GM18868 (cell line): Measurements from ENCODE around the gene LCLAT1.
"Not testable (repeated sequence)": the region's sequence is repeated elsewhere in the genome, so short reads cannot be mapped to it uniquely, and the experiment has no call there.

Source experiments
- ATAC-seq: cut with Tn5 transposase; IDR thresholded peaks from one replicate; pipeline ENCODE4 v1.9.1; 2021; ENCODE audit warnings: mild to moderate bottlenecking, moderate library complexity; ENCODE audit not compliant: unreplicated experiment

The LCLAT1 gene

DNA sequence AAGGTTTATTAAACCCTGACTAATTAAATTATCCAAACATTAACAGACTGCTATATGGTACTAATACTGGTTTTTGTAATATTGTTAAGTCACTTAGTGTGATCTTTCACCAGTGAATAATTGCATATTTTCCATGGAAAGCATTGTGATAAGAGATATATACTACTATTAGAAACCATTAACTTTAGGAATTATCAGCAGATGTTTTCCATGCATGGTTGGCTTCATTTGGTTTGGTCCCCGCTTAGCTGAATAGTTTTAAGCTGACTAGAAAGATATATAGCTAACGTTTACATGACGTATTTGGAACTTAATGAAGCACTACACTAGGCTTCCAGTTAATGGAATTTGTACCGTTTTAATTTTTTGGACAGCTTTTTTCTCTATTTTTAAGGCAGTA is 37.9 kb downstream of the LCLAT1 start:
- ATAC-seq = no peak

DNA sequence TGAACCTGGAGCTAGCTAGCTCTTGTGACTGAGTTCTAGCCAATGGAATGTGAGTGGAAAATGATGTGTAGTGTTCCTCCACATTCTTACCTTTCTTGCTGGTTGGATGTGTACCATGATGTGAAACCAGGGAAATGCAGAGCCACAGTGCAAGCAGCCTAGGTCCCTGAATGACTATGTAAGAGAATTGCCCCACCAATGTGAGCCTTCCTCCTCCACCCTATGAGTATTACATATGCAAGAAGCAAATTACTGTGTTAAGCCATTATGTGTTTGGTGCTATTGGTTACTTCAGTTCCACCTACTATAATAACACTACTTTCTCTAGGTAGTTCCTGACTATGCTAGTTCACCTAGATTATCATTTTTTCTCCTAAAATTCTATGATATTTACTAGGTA is 39.6 kb downstream of the LCLAT1 start:
- ATAC-seq = no peak

DNA sequence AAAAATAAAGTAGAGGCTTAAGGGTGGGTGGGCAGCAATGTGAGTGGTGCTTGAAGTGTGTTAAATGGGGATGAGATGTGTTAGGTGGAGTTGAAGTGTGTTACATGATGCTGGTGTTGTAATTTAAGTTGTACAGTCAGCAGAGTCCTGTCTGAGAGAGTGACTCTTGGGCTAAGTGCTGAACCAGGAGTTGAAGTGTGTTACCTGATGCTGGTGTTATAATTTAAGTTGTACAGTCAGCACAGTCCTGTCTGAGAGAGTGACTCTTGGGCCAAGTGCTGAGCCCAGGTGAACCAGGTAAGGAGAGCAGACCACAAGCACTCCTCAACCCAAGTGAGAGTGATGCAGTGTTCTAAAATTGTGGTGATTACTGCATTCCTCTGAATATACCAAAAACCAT is 40.6 kb downstream of the LCLAT1 start:
- no peak for ATAC-seq

GRCh38 chr2:30488012-30488659 is 41.1 kb downstream of the LCLAT1 start:
- ATAC-seq = no peak

DNA sequence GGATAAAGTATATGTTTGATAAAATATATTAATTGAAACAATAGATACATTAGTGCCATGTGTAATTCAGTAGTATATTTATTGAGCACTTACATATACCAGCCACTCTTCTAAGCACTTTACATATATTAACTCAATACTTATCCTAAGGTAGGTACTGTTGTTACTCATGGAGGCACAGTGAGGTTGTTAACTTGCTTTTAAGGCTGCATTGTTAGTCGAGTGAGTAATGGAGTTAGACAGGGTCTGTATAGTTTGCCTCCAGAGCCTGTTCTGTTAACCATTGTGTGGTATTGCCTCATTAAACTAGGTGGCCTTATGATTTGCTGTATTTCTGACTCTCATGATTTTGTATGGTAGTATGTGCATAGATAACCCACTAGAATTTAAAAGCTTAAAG is 44.2 kb downstream of the LCLAT1 start:
- no peak for ATAC-seq

GRCh38 chr2:30492185-30492584 is 45.1 kb downstream of the LCLAT1 start:
- ATAC-seq = no peak

DNA sequence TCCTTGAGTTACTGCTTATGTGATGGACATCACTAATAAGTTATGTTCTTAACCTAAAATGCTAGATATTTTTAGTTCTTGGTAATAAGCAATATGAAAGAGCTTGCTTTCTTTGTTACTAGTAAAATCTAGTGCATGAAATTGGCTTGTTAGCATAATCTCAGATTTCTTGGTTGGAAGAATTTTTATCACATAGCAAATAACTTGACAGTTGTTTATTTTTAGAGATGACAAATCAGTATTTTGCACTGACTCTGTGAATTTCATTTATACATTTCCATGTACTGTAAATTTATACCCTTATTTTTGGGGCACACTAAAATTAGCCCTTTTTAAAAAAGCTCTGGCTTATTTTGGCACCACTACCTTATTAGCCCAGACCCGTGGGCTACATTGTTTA is 45.6 kb downstream of the LCLAT1 start:
- no peak for ATAC-seq

DNA sequence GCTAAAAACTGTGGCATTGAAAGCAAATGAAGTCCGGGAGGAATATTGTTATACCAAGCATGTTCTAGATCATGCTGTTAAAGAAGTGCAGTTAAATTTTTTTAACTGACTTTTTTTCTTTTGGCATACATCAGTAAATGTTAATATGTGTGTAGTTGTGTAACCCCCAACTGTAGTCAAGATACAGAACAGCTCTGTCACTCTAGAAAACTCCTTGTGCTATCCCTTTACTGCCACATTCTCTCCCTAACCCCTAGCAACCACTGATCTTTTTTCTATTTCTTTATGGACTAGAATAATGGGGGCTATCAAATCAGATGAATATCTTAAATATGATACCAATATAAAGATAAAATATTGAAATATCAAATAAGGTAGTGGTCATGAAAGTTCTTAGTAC is 46.4 kb downstream of the LCLAT1 start:
- no peak for ATAC-seq

DNA sequence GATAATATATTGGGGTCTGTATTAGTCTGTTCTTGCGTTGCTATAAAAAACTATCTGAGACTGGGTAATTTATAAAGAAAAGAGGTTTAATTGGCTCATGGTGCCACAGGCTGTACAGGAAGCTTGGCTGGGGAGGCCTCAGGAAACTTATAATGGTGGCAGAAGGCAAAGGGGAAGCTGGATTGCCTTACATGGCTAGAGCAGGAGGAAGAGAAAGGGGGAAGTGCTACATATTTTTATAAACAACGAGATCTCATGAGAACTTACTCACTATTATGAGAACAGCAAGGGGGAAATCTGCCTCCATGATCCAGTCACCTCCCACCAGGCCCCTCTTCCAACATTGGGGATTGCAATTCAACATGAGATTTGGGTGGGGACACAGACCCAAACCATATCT is 48.9 kb downstream of the LCLAT1 start:
- not testable (repeated sequence) for ATAC-seq

- ATAC-seq = no peak
Measured at GRCh38 chr2:30499681-30500080, 52.6 kb downstream of the LCLAT1 start.

DNA sequence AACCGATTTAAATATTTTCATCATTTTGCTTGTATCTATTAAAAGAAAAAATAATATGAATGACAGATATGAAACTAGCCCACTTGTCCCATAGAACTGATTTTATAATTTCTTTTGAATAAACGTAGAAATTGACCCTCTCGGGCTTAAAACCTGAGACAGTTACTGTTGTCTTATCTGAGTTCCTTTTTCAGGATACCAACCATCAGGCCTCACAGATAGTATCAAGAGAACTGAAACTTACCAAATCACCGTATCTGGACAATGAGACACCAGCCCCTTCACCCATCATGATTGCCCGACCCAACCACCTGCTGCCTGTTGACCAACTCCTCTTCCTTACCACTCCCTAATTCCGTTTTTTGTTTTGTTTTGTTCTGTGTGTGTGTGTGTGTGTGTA is 53.7 kb downstream of the LCLAT1 start:
- no peak for ATAC-seq

GRCh38 chr2:30502310-30502709 is 55.3 kb downstream of the LCLAT1 start:
- no peak for ATAC-seq

DNA sequence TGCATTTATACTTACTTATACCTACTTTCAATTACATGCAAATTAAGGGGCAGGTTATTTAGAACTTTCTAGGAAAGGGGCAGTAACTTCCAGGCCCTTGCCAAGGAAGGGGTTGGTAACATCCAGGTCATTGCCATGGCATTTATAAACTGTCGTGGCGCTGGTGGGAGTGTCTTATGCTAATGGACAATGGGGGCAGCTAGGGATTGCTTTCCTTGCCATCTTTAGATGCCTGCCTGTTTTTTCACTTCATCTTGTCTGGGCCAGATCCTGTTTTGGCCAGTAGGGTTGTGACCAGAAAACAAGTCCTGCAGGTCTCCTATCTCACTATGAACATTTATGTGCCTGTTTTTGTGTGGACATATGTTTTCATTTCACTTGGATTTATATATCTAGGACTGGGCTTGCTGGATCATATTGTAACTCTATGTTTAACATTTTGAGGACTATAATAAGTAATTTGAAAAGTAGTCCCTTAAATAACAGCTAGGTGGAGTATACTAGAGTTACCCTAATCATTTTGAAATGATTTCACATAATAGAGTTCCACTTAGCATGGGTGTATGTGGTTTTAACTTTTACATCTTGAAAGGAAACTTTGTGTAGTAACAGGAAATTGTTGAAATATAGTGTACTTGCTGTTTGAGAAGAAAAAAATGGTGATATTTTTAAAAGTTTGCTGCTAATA is 56.1 kb downstream of the LCLAT1 start:
- ATAC-seq = no peak

- ATAC-seq = no peak
Measured at GRCh38 chr2:30503695-30504052, 56.6 kb downstream of the LCLAT1 start.

DNA sequence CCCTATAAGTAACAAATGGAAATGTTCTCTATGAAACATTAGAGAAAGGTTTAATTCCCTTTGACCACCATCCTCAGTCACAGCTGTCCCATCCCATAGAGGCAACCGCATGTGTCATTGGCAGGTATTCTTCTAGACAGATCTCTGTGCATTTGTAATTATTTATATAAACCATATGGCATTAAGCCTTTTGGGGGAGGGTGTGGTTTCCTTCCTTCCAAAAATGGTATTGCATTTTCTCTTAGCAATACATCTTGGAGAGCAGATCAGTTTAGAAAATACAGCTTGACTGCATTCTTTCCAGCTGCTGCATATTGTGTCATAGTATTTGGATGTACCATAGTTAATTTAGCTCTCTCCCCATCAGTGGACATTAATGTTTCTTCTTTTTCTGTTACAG is 57.7 kb downstream of the LCLAT1 start:
- ATAC-seq = no peak

- no peak for ATAC-seq
Measured at GRCh38 chr2:30505500-30506180, 58.6 kb downstream of the LCLAT1 start.

DNA sequence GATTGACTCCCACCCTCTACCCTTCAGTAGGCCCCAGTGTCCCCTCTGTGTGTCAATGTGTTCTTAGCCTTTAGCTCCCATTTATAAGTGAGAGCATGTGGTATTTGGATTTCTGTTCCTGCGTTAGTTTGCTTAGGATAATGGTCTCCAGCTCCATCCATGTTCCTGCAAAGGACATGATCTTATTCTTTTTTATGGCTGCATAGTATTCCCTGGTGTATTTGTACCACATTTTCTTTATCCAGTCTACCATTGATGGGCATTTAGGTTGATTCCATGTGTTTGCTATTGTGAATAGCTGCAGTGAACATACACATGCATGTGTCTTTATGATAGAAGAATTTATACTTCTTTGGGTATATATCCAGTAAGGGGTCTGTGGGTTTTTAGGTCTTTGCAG is 60.4 kb downstream of the LCLAT1 start:
- ATAC-seq = not testable (repeated sequence)

- ATAC-seq = no peak
Measured at GRCh38 chr2:30509716-30510115, 62.7 kb downstream of the LCLAT1 start.

- no peak for ATAC-seq
Measured at GRCh38 chr2:30510409-30510808, 63.4 kb downstream of the LCLAT1 start.

DNA sequence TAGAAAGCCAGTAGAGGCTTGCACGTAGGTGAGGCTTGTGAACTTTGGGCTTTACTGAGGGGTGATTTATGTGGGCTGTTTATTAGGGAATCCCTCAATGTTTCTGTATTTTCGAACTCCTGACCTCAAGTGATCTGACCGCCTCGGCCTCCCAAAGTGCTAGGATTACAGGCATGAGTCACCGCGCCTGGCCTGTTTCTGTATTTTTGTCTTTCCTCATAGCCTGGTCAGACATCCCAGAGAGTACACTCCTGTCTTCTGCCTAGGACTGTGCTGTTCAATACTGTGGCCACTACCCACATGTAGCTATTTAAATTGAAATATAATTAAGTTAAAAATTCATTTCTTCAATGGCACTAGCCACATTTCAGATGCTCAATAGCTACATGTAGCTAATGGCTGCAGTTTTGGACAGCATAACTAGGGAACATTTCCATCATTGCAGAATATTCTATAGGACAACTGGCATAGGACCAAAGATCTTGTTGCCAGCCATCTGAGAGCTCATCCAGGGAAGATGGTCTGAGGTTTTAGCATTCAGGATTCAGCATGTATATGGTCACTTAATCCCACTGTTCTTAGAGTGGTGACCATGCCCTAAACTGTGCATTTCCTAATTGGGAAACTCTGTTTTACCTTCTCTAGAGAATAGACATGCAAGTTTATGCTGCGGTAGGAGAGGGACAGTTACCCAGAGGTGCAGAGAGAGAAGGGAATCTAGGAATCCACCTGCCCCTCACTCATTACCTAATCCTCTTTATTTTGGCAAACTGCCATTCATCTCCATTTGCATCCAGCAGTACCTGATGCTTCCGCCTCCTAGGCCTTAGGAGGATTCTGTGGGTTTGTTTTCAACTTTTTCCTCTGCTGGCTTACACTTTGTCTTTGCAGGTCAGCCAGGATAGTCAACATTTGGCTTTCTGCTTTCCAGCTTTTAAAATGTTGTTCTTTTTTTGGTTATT is 64.4 kb downstream of the LCLAT1 start:
- no peak for ATAC-seq

GRCh38 chr2:30512243-30512886 is 65.3 kb downstream of the LCLAT1 start:
- no peak for ATAC-seq
